CD8-positive, alpha-beta memory T cell (primary cell): ENCODE data around the gene SERF1B. TPM values are rescaled to one million over a fixed set of nuclear protein-coding genes. Genes with fewer than 3 reads are reported as not detected.
"Not testable (repeated sequence)": the region's sequence is repeated elsewhere in the genome, so short reads cannot be mapped to it uniquely, and the experiment has no call there.

Source experiments
- CTCF ChIA-PET: fragments of 350-600 bp; sonication (Branson Sonifier 250); formaldehyde crosslinking; loops from one replicate; lab custom pipeline; 2021; ENCODE audit warnings: antibody characterized with exemption; lab: Charles Lee
- POLR2A ChIA-PET: fragments of 350-600 bp; sonication (Branson Sonifier 250); formaldehyde crosslinking; loops from one replicate; lab custom pipeline; 2021; ENCODE audit warnings: antibody characterized with exemption; lab: Charles Lee
- DNase-seq, 5 donors: peaks; one replicate each; pipeline versions ENCODE4 v3.0.0 to v3.0.0-alpha.2; 2020 to 2022; ENCODE audit warnings: mixed read lengths in 1 of 5
- H3K27ac ChIP-seq: one replicate; pipeline ENCODE4 v1.7.0; 2013; ENCODE audit warnings: low read depth, mild to moderate bottlenecking, low read length, moderate library complexity
- H3K27me3 ChIP-seq: 2 replicates; pipeline ENCODE4 v1.7.0; 2013; ENCODE audit warnings: low read length, mild to moderate bottlenecking; ENCODE audit not compliant: insufficient read depth, poor library complexity, severe bottlenecking
- H3K36me3 ChIP-seq: 2 replicates; pipeline ENCODE4 v1.7.0; 2013; ENCODE audit warnings: mild to moderate bottlenecking, low read length, moderate library complexity; ENCODE audit not compliant: insufficient read depth
- H3K4me1 ChIP-seq: 2 replicates; pipeline ENCODE4 v1.7.0; 2013; ENCODE audit warnings: mild to moderate bottlenecking, low read length, moderate library complexity; ENCODE audit not compliant: insufficient read depth
- H3K4me3 ChIP-seq: 2 replicates; pipeline ENCODE4 v1.7.0; 2013; ENCODE audit warnings: mild to moderate bottlenecking, low read length
- H3K9me3 ChIP-seq: 2 replicates; pipeline ENCODE4 v1.7.0; 2013; ENCODE audit warnings: mild to moderate bottlenecking, low read length
- H3K27ac Mint-ChIP-seq, 8 donors: one replicate each; pipeline ENCODE4 v1.8.0; 2020 to 2021; ENCODE audit warnings: mixed read lengths in 8 of 8, mild to moderate bottlenecking in 6 of 8, inconsistent platforms in 3 of 8, moderate library complexity in 3 of 8
- H3K27me3 Mint-ChIP-seq, 2 donors: one replicate each; pipeline ENCODE4 v1.8.0; 2020 to 2021; ENCODE audit warnings: mixed read lengths in 2 of 2, mild to moderate bottlenecking in 1 of 2, moderate library complexity in 1 of 2
- H3K36me3 Mint-ChIP-seq, 3 donors: one replicate each; pipeline ENCODE4 v1.8.0; 2020 to 2021; ENCODE audit warnings: mixed read lengths in 3 of 3, inconsistent platforms in 1 of 3, mild to moderate bottlenecking in 1 of 3
- H3K4me1 Mint-ChIP-seq, 3 donors: one replicate each; pipeline ENCODE4 v1.8.0; 2020 to 2021; ENCODE audit warnings: mixed read lengths in 3 of 3, inconsistent platforms in 1 of 3, mild to moderate bottlenecking in 1 of 3
- H3K4me3 Mint-ChIP-seq, 7 donors: one replicate each; pipeline ENCODE4 v1.8.0; 2020 to 2021; ENCODE audit warnings: mixed read lengths in 7 of 7, mild to moderate bottlenecking in 6 of 7, moderate library complexity in 4 of 7, inconsistent platforms in 2 of 7
- H3K9me3 Mint-ChIP-seq, 5 donors: one replicate each; pipeline ENCODE4 v1.8.0; 2020 to 2022; ENCODE audit warnings: mixed read lengths in 5 of 5, mild to moderate bottlenecking in 3 of 5, moderate library complexity in 2 of 5, inconsistent platforms in 1 of 5
- polyA plus RNA-seq: library from polyadenylated mRNA; unstranded; fragments of 300-500 nt; fragmentation: Illumina TruSeq; gene quantifications from one replicate; pipeline ENCODE4 v1.2.3, GENCODE V29; 2021
- total RNA-seq, 2 experiments: library from RNA; stranded (reverse); gene quantifications; one replicate each; pipeline ENCODE4 v1.2.3, GENCODE V29; 2021

SERF1B gene
- total and polyA plus RNA-seq, 3 experiments from 2014 or later = 11.3 to 39.5 (median 15.0) TPM

DNA sequence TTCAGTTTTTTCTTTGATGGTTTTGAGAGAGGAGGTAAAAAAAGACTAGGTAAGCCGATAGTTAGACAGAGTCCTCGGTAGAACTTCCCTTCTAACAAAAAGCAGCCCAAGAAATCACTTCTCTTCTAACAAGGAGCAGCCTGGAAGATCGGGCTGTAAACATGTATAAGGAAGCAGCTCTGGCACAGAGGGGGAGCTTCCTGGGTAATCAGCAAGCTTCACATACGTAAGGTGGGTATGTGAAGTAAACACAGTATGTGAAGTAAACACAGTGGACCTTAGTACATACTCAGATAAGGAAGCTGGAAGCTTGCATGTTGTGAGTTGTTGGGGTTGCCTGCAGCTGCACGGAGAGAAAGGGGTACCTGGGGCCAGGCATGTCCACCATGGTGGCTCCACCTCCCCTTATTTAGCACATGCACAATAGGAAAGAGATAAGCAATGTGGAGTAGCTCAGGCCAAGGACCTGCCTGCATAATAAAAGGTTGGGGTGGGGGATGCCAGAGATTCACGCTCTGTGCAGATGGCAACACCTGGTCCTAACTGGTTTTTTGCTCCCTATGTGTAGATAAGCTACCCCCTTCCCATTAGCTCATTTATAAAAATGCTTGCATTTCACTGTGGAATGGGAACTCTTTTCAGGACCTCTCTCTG, 31.4 kb downstream of the SERF1B start:
- H3K4me3 ChIP-seq, H3K36me3 Mint-ChIP-seq, POLR2A ChIA-PET, H3K4me1 Mint-ChIP-seq, DNase-seq, H3K27me3 Mint-ChIP-seq, H3K27ac Mint-ChIP-seq, CTCF ChIA-PET, H3K36me3 ChIP-seq, H3K4me1 ChIP-seq, H3K4me3 Mint-ChIP-seq, H3K27ac ChIP-seq, H3K9me3 ChIP-seq, H3K27me3 ChIP-seq, H3K9me3 Mint-ChIP-seq: not testable (repeated sequence)

DNA sequence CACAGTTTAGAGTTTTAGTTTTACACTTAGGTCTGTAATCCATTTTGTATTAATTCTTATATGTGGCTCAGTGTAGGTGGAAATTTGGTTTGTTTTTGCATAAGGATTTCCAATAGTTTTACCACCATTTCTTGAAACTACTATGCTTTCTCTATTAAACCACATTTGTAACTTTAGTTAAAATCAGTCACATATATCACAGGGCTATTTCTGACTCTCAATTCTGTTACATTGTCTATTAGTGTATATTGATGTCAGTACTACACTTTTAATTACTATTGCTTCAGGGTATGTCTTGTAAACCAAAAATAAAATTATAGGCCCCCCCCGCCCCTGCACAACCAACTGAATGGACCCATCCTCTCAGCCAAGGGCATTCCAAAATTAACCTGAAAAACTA, 32.1 kb downstream of the SERF1B start:
- H3K36me3 ChIP-seq, H3K9me3 ChIP-seq, H3K4me3 ChIP-seq, CTCF ChIA-PET, DNase-seq, POLR2A ChIA-PET, H3K27ac ChIP-seq, H3K4me1 ChIP-seq, H3K27me3 ChIP-seq, H3K27me3 Mint-ChIP-seq, H3K36me3 Mint-ChIP-seq, H3K4me1 Mint-ChIP-seq, H3K27ac Mint-ChIP-seq, H3K9me3 Mint-ChIP-seq, H3K4me3 Mint-ChIP-seq: not testable (repeated sequence)

DNA sequence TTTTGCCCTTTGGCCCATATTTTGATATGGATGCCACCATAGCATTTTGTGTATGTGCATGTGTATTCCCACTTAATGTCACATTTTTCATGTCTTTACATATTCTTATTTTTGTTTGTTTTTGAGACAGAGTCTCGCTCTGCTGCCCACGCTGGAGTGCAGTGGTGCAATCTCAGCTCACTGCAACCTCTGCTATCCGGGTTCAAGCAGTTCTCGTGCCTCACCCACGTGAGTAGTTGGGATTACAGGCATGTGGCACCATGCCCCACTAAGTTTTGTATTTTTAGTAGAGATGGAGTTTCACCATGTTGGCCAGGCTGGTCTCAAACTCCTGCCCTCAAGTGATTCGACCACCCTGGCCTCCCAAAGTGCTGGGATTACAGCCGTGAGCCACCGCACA, 52.6 kb downstream of the SERF1B start:
- H3K27me3 ChIP-seq, H3K9me3 Mint-ChIP-seq, H3K27ac ChIP-seq, H3K9me3 ChIP-seq, H3K36me3 ChIP-seq, H3K27ac Mint-ChIP-seq, H3K27me3 Mint-ChIP-seq, CTCF ChIA-PET, H3K4me3 ChIP-seq, H3K4me1 ChIP-seq, DNase-seq, H3K36me3 Mint-ChIP-seq, H3K4me1 Mint-ChIP-seq, POLR2A ChIA-PET, H3K4me3 Mint-ChIP-seq: not testable (repeated sequence)

DNA sequence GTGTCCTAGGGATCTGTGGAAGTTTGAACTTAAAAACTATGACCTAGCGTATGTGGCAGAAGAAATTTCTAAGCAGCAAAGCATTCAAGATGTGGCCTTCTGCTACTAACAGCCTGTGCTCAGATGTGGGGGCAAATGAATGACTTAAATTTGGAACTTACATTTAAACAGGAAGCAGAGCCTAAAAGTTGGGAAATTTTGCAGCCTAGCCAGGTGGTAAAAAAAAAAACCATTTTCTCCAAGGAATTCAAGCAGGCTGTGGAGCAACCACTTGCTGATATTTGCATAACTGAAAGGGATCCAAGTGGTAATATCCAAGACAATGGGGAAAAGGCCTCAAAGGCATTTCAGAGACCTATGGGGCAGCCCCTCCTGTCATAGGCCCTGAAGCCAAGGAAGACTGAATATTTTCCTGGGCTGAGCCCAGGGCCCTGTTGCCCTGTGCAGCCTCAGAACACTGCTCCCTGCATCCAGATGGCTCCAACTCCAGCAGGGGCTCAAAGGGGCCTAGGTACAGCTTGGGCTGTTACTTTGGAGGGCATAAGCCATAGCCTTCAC, 63.9 kb downstream of the SERF1B start:
- H3K4me3 ChIP-seq, H3K27ac ChIP-seq, H3K9me3 Mint-ChIP-seq, DNase-seq, H3K4me1 ChIP-seq, H3K36me3 Mint-ChIP-seq, POLR2A ChIA-PET, H3K27ac Mint-ChIP-seq, H3K27me3 Mint-ChIP-seq, H3K4me3 Mint-ChIP-seq, H3K36me3 ChIP-seq, CTCF ChIA-PET, H3K27me3 ChIP-seq, H3K4me1 Mint-ChIP-seq, H3K9me3 ChIP-seq: not testable (repeated sequence)

DNA sequence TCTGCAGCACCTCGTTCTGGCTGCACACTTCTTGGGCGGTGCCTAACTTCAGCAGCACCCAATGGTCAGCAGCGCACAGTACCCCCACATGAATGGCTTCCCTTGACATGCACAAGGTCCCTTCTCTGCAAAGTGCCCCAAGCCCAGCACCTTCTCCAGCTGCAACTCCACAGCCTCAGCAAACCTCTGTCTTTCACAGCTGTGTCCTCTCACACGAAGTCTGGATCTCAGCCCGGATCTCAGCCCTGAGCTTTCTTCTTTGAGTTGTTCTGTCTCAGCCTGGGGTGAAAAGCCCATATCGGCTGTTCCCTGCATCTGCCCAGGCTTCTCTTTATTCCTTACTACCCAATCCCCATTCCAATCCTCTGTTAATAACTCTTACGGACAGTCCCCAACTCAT, 66.7 kb downstream of the SERF1B start:
- H3K36me3 Mint-ChIP-seq, POLR2A ChIA-PET, CTCF ChIA-PET, DNase-seq, H3K27ac ChIP-seq, H3K27me3 ChIP-seq, H3K4me1 ChIP-seq, H3K4me1 Mint-ChIP-seq, H3K36me3 ChIP-seq, H3K27ac Mint-ChIP-seq, H3K4me3 ChIP-seq, H3K9me3 Mint-ChIP-seq, H3K9me3 ChIP-seq, H3K4me3 Mint-ChIP-seq, H3K27me3 Mint-ChIP-seq: not testable (repeated sequence)

Other genes with a start within 250 kb of the SERF1B start
- gene SMN2, start 24.4 kb downstream of the SERF1B start, total RNA-seq = 10 to 100 TPM; 40.6 to 45.2 TPM
- gene SMN2, start 24.4 kb downstream of the SERF1B start, polyA plus RNA-seq = 48.7 TPM